ENCODE data around the gene ZNF580.

DNA sequence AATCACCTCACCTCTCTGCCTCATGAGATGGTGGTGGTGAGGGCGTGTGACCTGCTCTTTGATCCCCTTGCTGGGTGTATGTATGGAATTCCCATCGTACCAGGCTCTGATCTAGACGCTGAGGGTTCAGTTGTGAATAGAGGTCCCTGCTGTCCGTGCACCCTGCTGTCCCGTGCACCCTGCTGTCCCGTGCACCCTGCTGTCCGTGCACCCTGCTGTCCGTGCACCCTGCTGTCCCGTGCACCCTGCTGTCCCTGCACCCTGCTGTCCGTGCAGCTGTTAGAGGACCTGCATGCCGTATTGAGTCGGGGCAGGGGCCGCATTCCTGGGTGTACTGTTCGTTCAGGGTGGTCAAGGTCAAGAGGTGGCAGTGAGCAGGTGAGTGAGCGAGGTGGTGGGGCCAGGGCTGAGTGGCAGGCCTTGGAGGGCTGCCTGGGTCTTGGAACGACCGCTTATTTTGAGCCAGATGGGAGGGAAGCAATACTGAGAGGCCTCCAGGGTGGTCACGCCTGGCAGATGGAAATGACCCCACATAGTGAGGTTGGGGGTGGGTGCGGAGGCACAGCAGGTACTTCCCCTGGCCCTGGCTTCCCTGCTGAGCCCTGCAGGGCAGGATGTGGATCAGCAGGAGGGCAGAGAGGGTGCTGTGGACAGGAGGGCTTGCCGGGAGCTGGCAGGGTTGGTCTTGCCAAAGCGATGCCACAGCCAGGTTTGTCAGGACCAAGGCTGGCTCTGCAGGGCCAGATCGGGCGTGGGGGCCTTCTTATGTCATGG lies 29.7 kb downstream of the ZNF580 start:
- TF ChIP-seq POLR2A (IDR thresholded peaks at IDR 0.05) (no peak), CTCF (IDR thresholded peaks at IDR 0.05) (no peak)

Measured in uterus (tissue), 2 donors.